Sigmoid colon (tissue), 4 donors: ENCODE results near the gene ZNHIT2.

Experiments
- CTCF ChIP-seq, 4 experiments: fragments of 450-650 bp in 3 of 4; fragments of 200-600 bp in 1 of 4; IDR thresholded peaks; one replicate each; pipeline ENCODE4 v1.5.1; 2016 to 2019; ENCODE audit warnings: antibody characterized with exemption in 4 of 4, mild to moderate bottlenecking in 3 of 4, moderate library complexity in 2 of 4
- EP300 ChIP-seq, 4 donors: sonication (generic); formaldehyde crosslinking; IDR thresholded peaks; one replicate each; pipeline ENCODE4 v1.6.1; 2017; ENCODE audit warnings: antibody characterized with exemption in 4 of 4
- POLR2A ChIP-seq, 2 donors: fragments of 450-650 bp; IDR thresholded peaks; one replicate each; pipeline ENCODE4 v1.6.1; 2016; ENCODE audit warnings: antibody characterized with exemption in 2 of 2, mild to moderate bottlenecking in 2 of 2, moderate library complexity in 2 of 2

- TF ChIP-seq CTCF (IDR thresholded peaks at IDR 0.05), result no peak
- TF ChIP-seq EP300 (IDR thresholded peaks at IDR 0.05), result no peak
- TF ChIP-seq POLR2A (IDR thresholded peaks at IDR 0.05), result no peak
Observed at GRCh38 chr11:65085446-65085845, 32.1 kb downstream of the ZNHIT2 start.
